ENCODE results near the gene MUSTN1.

MUSTN1 gene

GRCh38 chr3:52800079-52800478, 34.7 kb downstream of the MUSTN1 start:
- DNase-seq (ENCODE audit: low read depth), result no peak

GRCh38 chr3:52798978-52799476, 35.8 kb downstream of the MUSTN1 start:
- no peak for DNase-seq (ENCODE audit: low read depth)

- DNase-seq (ENCODE audit: low read depth), result no peak
Measured at GRCh38 chr3:52798376-52798977, 36.3 kb downstream of the MUSTN1 start.

DNA sequence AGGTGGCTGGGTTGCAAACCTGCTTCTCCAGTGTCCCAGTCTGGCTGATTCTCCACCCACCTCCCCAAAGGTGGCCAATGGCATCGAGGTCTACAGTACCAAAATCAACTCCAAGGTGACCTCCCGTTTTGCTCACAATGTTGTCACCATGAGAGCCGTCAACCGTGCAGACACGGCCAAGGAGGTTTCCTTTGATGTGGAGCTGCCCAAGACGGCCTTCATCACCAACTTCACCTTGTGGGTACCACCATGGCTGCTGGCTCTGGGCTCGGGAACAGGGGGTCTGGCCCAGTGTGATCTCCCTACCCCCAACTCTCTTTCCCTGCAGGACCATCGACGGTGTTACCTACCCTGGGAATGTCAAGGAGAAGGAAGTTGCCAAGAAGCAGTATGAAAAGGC, 38.4 kb downstream of the MUSTN1 start:
- no peak for DNase-seq (ENCODE audit: low read depth)

- no peak for DNase-seq (ENCODE audit: low read depth)
Measured at GRCh38 chr3:52795298-52795900, 39.4 kb downstream of the MUSTN1 start.

DNA sequence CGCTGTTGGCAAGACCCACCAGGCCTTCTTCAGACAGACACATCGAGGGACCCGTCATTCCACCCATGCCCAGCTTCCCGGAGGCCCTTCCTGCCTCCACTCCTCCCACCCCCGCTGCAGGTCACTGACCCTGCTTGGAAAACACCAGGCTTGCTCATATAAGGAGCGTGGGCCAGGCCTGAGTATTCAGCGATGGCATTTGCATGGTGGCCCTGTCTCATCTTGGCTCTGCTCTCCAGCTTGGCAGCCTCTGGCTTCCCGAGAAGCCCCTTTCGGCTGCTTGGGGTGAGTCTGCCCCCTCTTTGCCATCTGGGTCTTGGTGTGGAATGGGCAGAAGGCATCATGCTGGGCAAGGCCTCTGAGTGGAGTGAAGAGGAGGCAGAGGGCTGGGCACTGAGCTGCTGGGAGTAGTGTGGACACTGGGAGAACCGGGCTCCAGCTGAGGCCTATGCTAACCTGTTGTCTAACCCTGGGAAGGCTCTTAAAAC, 40.2 kb downstream of the MUSTN1 start, which contains the start of gene ITIH3:
Gene ITIH3, plus strand, starts transcription at position 185 of the 488 bp plus-strand sequence. Its CDS starts 8 bp downstream, at position 193.
- DNase-seq (ENCODE audit: low read depth), result no peak

DNA sequence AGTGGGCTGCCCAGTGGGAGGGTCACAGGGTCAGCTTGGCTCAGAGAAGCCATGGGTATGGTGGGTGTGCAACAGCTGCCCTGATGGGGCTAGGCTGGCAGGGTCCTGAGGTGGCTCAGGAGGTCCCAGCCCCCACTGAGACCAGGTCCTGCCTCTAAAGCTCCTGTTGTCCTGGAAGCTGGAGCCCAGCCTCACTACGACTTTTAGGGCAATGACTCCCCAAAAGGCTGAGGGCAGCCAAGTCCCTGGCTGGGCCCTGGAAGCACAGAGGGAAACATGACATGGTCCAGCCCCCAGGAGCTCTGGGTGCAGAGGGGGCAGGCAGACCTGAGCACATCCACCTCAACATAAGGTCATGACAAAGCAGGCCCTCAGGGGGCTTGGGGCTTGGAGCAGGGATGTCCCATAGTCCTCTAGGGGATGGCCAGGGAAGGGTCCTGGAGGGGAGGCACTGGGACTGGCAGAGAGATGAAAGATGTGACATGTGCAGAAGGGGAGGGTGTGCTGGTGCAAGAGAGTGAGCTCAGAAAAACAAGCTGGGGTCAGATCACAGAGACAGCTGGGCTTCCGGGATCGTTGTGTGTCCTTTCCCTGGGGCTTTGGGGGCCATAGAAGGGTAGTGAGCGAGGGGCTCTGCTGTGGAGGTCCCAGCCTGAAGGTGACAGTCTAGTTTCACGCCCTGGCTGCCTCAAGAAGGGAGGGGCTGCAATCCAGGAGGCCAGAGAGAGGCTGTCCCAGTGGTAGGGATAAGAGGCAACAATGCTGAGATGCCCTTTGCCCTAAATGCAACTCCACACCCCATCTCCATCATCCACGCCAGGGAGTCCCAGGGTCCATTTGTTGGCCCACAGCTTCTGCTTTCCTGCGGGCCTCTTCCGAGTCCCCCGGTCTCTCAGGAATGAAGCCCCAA, 40.9 kb downstream of the MUSTN1 start:
- DNase-seq (ENCODE audit: low read depth), result no peak

- no peak for DNase-seq (ENCODE audit: low read depth)
Measured at GRCh38 chr3:52792961-52793695, 41.7 kb downstream of the MUSTN1 start.

DNA sequence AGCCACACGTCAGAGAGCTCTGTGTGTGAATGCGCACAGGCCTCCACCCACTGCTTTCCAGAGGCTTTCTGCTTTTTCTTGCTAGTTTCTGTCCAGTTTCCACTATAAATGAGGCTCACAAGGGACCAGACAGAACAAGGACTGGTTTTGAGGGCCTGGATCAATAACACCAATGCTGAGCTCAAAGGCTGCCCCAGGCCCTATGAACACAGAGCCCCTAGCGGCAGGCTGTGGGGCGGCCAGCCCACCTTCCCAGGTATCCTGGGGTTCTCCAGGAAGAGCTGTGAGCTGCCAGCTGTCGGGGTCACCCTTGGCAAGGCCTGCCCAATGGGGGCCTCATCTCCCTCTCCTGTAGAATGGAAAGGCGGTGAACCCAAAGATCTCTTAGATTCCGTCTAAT, 42.4 kb downstream of the MUSTN1 start:
- DNase-seq (ENCODE audit: low read depth), result no peak

GRCh38 chr3:52791928-52792327, 42.9 kb downstream of the MUSTN1 start:
- DNase-seq (ENCODE audit: low read depth), result no peak

DNA sequence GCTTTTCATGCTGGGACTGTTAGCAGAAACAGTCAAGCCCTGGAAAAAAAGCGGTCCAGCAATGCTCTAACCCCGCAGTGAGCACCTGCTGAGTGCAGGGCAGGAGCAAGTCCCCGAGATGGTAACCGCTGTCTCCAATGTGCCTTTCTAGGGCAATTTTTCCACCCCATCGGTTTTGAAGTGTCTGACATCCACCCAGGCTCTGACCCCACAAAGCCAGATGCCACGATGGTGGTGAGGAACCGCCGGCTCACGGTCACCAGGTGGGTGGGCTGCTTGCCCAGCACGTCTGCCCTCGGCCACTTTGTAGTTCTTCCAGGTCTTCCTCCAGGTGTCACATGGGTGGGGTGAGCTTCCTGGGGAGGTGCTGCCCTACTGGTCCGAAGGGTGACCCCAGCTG, 43.5 kb downstream of the MUSTN1 start:
- DNase-seq (ENCODE audit: low read depth), result no peak

- no peak for DNase-seq (ENCODE audit: low read depth)
Measured at GRCh38 chr3:52790741-52791140, 44.1 kb downstream of the MUSTN1 start.

DNA sequence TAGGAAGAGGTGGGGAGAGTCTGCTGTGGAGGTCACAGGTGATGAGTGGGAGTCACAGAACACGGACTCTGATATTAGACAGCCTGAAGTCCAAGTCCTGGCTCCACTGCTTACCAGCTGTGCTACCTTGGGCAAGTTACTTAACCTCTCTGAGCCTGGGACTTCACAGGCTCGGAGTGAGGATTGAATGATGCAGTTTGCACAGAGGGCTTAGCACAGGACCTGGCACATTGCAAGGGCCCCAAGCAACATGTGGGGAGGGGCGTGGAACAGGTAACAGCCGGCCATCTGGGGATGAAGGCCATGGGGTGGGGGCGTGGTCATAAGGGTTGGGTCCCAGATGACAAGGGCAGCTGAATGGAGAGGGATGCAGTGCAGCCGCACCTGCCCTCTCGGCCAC, 44.5 kb downstream of the MUSTN1 start:
- no peak for DNase-seq (ENCODE audit: low read depth)

DNA sequence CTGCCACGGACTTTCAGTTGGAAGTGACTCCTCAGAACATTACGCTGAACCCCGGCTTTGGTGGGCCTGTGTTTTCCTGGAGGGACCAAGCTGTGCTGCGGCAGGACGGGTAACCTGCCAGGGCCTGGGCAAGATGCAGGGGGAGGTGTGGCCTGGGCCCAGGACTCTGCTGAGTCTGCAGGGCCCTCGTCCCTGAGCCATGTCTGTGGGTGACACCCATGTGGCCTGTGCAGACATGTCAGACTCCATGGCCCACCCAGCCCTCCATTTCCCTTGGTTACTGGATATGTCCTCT, 45.1 kb downstream of the MUSTN1 start:
- no peak for DNase-seq (ENCODE audit: low read depth)

DNA sequence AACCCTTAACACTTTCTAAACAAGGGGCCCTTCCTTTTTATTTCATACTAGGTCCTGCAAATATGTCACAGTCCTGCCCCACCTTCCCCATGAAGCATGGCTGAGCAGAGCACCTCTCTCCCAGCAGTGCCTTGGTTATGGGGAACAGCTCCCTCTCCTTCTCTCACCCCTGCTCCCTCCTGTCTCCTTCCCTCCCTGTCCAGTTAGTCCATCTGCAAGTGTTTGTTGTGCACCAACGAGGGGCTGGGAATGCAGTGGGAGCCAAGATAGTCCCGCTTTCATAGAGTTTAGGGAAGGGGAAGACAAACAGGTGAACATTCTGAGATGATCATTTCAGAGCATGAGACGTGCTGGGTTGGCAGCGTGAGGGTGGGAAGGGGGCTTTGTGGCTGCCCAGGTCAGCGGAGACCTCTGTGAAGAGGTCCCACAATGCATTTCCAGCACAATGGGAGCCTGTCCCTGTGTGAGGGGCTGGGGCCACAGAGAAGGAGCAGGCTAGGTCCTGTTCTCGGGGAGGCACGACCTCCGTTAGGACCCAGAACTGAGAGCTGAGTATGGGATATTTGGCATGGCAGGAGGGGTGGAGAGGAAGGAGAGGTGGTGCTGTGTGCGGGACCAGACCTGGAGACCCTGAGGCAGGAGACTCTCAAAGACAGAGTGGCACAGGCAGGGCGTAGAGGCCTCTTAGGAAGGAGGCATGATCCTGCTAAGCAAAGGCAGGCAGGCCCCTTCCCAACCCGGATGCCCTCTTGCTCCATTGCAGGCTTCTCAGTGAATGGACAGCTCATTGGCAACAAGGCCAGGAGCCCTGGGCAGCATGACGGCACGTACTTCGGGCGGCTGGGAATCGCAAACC, 45.7 kb downstream of the MUSTN1 start:
- no peak for DNase-seq (ENCODE audit: low read depth)

DNA sequence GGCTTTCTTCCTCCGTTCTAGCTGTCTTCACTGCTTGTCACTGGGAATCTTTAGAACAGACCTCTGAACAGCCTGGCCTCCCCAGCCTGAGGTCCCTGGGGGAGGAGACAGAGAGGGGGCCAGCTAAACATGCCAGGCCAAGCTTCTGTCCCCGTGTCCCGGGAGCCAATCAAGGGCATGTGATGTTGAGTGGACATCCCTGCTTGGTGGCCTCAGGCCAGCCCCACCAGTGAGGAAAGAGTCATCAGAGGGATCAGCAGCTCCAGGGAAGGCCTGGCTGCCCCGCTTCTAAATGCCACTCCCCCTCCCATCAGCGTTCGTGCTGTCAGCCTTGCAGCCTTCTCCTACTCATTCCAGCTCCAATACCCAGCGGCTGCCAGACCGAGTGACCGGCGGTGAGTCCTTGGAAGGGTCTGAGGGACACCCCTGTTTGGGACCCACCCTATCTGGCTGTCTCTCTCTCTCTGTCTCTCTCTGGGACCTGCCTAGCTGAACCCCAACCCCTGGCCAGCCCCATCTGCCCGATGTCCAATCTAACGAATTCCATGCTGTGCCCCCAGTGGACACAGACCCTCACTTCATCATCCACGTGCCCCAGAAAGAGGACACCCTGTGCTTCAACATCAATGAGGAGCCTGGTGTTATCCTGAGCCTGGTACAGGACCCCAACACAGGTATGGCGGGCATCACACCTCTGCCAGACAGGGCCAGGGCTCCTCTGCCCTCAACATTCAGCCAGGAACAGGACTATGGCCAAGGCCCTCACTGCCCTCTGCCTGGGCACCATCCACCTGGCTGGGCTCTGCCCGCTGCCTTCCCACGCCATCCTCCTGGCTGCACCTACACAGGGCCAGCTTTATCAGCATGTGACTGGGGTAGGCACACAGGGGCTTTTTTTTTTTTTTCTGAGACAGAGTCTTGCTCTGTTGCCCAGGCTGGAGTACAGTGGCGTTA, 46.9 kb downstream of the MUSTN1 start:
- DNase-seq (ENCODE audit: low read depth), result no peak

DNA sequence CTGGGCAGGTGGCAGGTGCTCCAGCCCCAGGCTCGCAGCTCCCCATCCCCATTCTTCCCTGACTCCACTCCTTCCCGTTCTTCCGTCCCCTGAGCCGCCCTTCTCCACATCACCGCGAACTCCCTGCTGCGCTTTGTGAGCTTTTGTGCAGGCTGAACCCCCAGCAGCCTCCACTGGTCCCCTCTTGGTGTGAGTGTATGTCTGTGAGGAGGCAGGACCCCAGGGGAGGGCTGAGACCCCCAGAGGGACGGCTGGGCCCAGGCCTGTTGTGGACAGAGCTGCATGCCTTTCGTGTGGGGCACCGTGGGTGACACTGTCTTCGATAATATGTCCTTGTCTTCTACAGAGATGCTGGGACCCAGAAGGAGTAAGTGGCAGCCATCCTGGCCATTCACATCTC, 47.6 kb downstream of the MUSTN1 start:
- DNase-seq (ENCODE audit: low read depth), result no peak

GRCh38 chr3:52786330-52787215, 48.2 kb downstream of the MUSTN1 start:
- DNase-seq (ENCODE audit: low read depth), result no peak
